ENCODE results near the gene MIA. TPM values are rescaled to one million over a fixed set of nuclear protein-coding genes. Genes with fewer than 3 reads are reported as not detected.

Gene MIA
- total and polyA plus RNA-seq, 4 donors: 0.42 to 0.44 TPM; not detected in 2

DNA sequence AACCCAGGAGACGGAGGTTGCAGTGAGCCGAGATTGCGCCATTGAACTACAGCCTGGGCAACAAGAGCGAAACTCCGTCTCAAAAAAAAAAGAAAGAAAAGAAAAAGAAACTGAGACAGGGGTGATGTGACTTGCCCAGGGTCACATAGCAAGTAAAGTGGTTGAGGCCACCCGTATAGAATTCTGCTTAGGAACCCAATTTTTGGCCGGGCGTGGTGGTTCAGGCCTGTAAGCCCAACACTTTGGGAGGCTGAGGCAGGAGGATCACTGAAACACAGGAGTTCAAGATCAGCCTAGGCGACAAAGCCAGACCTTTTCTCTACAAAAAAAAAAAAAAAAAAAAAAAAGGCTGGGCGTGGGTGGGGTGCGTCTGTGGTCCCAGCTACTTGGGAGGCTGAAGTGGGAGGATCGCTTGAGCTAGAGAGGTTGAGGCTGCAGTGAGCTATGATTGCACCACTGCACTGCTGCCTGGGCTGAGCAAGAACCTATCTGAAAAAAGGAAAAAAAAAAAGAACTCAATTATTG, 23.0 kb upstream of the MIA start:
- Histone ChIP-seq H3K4me1 (ENCODE audit: control insufficient read depth in 4 of 4, insufficient read depth in 4 of 4, low read length in 3 of 4) (peaks cover 7 to 49% (median 35%) of the 10 kb centered on the region in 4 donors), H3K27ac (ENCODE audit: low read depth in 1 of 2, low read length in 2 of 2) (no peak overlapping the region), H3K4me3 (ENCODE audit: low read depth in 1 of 3, low read length in 3 of 3) (peak overlapping the region; percentile 65 to 99 (median 87)), H3K9ac (ENCODE audit: low read depth in 1 of 2, low read length in 2 of 2) (peak overlapping the region in 1 of 2 donors; percentile 11), H3K9me3 (ENCODE audit: control insufficient read depth in 4 of 4, low read length in 3 of 4) (no peaks in the 10 kb centered on the region), H3K36me3 (ENCODE audit: control insufficient read depth in 4 of 4, insufficient read depth in 3 of 4, low read depth in 1 of 4, low read length in 3 of 4) (peaks cover 0 to 8% (median 2%) of the 10 kb centered on the region in 4 donors), H3K27me3 (ENCODE audit: control insufficient read depth in 4 of 4, insufficient read depth in 4 of 4, low read length in 3 of 4) (no peaks in the 10 kb centered on the region)
- no peak for DNase-seq (ENCODE audit: low spot score)
- no peak for TF ChIP-seq HNF4G (IDR thresholded peaks at IDR 0.05)
- no peak for TF ChIP-seq JUND (IDR thresholded peaks at IDR 0.05)
- TF ChIP-seq NR2F2 (IDR thresholded peaks at IDR 0.05): no peak
- no peak for TF ChIP-seq HNF4A (conservative IDR thresholded peaks at IDR 0.05)
- TF ChIP-seq, protein P1, sequence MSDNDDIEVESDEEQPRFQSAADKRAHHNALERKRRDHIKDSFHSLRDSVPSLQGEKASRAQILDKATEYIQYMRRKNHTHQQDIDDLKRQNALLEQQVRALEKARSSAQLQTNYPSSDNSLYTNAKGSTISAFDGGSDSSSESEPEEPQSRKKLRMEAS (IDR thresholded peaks at IDR 0.05): no peak
- no peak for TF ChIP-seq RAD21 (IDR thresholded peaks at IDR 0.05)
- TF ChIP-seq, protein P2, sequence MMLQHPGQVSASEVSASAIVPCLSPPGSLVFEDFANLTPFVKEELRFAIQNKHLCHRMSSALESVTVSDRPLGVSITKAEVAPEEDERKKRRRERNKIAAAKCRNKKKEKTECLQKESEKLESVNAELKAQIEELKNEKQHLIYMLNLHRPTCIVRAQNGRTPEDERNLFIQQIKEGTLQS (IDR thresholded peaks at IDR 0.05): no peak
- no peak for TF ChIP-seq RXRA (IDR thresholded peaks at IDR 0.05)
- no peak for TF ChIP-seq GABPA (IDR thresholded peaks at IDR 0.05 in 1 of 2, conservative IDR thresholded peaks at IDR 0.05 in 1 of 2)
- TF ChIP-seq FOXA1 (IDR thresholded peaks at IDR 0.05): no peak
- TF ChIP-seq ZBTB33 (IDR thresholded peaks at IDR 0.05): no peak
- WGBS: 62% methylated on average over 12 of the region's 12 CpGs

GRCh38 chr19:40754611-40755247, 20.6 kb upstream of the MIA start:
- peaks cover 8 to 25% (median 16%) of the 10 kb centered on the region in 4 donors for H3K36me3 ChIP-seq (ENCODE audit: control insufficient read depth in 4 of 4, insufficient read depth in 3 of 4, low read depth in 1 of 4, low read length in 3 of 4)
- H3K4me1 ChIP-seq (ENCODE audit: control insufficient read depth in 4 of 4, insufficient read depth in 4 of 4, low read length in 3 of 4): peaks cover 3 to 38% (median 26%) of the 10 kb centered on the region in 4 donors
- no peak for DNase-seq (ENCODE audit: low spot score)
- no peaks in the 10 kb centered on the region for H3K9me3 ChIP-seq (ENCODE audit: control insufficient read depth in 4 of 4, low read length in 3 of 4)
- no peaks in the 10 kb centered on the region for H3K27me3 ChIP-seq (ENCODE audit: control insufficient read depth in 4 of 4, insufficient read depth in 4 of 4, low read length in 3 of 4)
- H3K27ac ChIP-seq (ENCODE audit: low read depth in 1 of 2, low read length in 2 of 2): peak overlapping the region; percentile 49 to 70
- peak overlapping the region in 2 of 3 donors; percentile 12 to 29 for H3K4me3 ChIP-seq (ENCODE audit: low read depth in 1 of 3, low read length in 3 of 3)
- peak in 1 of 2 donors; percentile 19 for TF ChIP-seq EGR1 (IDR thresholded peaks at IDR 0.05; ENCODE audit: low read depth in 2 of 2)
- TF ChIP-seq, protein P1 (IDR thresholded peaks at IDR 0.05): peak; percentile 39
- TF ChIP-seq FOXA1 (IDR thresholded peaks at IDR 0.05): no peak
- TF ChIP-seq, protein P3, sequence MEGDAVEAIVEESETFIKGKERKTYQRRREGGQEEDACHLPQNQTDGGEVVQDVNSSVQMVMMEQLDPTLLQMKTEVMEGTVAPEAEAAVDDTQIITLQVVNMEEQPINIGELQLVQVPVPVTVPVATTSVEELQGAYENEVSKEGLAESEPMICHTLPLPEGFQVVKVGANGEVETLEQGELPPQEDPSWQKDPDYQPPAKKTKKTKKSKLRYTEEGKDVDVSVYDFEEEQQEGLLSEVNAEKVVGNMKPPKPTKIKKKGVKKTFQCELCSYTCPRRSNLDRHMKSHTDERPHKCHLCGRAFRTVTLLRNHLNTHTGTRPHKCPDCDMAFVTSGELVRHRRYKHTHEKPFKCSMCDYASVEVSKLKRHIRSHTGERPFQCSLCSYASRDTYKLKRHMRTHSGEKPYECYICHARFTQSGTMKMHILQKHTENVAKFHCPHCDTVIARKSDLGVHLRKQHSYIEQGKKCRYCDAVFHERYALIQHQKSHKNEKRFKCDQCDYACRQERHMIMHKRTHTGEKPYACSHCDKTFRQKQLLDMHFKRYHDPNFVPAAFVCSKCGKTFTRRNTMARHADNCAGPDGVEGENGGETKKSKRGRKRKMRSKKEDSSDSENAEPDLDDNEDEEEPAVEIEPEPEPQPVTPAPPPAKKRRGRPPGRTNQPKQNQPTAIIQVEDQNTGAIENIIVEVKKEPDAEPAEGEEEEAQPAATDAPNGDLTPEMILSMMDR (IDR thresholded peaks at IDR 0.05; ENCODE audit: low read depth, low read length, missing input control): no peak
- TF ChIP-seq, protein P2 (IDR thresholded peaks at IDR 0.05): no peak
- peak in 1 of 2 donors; percentile 18 for TF ChIP-seq JUND (IDR thresholded peaks at IDR 0.05)
- TF ChIP-seq, protein P4, sequence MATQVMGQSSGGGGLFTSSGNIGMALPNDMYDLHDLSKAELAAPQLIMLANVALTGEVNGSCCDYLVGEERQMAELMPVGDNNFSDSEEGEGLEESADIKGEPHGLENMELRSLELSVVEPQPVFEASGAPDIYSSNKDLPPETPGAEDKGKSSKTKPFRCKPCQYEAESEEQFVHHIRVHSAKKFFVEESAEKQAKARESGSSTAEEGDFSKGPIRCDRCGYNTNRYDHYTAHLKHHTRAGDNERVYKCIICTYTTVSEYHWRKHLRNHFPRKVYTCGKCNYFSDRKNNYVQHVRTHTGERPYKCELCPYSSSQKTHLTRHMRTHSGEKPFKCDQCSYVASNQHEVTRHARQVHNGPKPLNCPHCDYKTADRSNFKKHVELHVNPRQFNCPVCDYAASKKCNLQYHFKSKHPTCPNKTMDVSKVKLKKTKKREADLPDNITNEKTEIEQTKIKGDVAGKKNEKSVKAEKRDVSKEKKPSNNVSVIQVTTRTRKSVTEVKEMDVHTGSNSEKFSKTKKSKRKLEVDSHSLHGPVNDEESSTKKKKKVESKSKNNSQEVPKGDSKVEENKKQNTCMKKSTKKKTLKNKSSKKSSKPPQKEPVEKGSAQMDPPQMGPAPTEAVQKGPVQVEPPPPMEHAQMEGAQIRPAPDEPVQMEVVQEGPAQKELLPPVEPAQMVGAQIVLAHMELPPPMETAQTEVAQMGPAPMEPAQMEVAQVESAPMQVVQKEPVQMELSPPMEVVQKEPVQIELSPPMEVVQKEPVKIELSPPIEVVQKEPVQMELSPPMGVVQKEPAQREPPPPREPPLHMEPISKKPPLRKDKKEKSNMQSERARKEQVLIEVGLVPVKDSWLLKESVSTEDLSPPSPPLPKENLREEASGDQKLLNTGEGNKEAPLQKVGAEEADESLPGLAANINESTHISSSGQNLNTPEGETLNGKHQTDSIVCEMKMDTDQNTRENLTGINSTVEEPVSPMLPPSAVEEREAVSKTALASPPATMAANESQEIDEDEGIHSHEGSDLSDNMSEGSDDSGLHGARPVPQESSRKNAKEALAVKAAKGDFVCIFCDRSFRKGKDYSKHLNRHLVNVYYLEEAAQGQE (IDR thresholded peaks at IDR 0.05): no peak
- peak in 1 of 2 donors; percentile 25 for TF ChIP-seq GABPA (IDR thresholded peaks at IDR 0.05 in 1 of 2, conservative IDR thresholded peaks at IDR 0.05 in 1 of 2)
- TF ChIP-seq RAD21 (IDR thresholded peaks at IDR 0.05): peak in 1 of 2 donors; percentile 60
- peak; percentile 93 to 95 for TF ChIP-seq HNF4A (conservative IDR thresholded peaks at IDR 0.05)
- TF ChIP-seq FOXA2 (IDR thresholded peaks at IDR 0.05): no peak
- TF ChIP-seq SP1 (IDR thresholded peaks at IDR 0.05): peak; percentile 90
- TF ChIP-seq HNF4G (IDR thresholded peaks at IDR 0.05): peak; percentile 88
- no peak for TF ChIP-seq ZBTB33 (IDR thresholded peaks at IDR 0.05)
- peak in 1 of 2 donors; percentile 65 for TF ChIP-seq RXRA (IDR thresholded peaks at IDR 0.05)
- peak; percentile 33 for TF ChIP-seq TAF1 (conservative IDR thresholded peaks at IDR 0.05)
- peak; percentile 11 for TF ChIP-seq NR2F2 (IDR thresholded peaks at IDR 0.05)
- peak; percentile 68 for TF ChIP-seq YY1 (IDR thresholded peaks at IDR 0.05)
- 55% methylated on average over 9 of the region's 9 CpGs for WGBS
- no peak overlapping the region for H3K9ac ChIP-seq (ENCODE audit: low read depth in 1 of 2, low read length in 2 of 2)
